ENCODE data around the gene CARMIL3.

DNA sequence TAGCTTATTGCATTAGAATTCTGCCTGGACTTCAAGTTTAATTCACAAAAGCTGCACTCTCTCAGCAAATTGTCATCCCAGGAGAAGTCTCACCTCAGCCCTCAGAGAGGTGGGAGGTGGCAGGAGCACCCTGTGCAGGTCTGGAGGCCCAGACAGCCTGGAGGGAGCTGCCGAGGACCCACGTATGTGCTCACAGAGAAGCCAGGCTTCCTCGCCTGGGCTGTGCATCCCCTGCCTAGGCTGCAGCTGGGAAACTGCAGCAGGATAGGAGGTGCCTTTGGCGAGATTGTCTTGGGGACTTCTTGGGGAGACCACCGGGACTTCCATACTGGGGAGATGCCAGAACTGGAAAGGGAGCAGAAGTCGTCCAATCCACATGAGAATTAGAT is 28.3 kb downstream of the CARMIL3 start:
- TF ChIP-seq GABPA (IDR thresholded peaks at IDR 0.05; ENCODE audit: low read depth) (no peak), POLR2AphosphoS5 (IDR thresholded peaks at IDR 0.05; ENCODE audit: low read depth) (no peak)
- TF ChIP-seq, protein P1, sequence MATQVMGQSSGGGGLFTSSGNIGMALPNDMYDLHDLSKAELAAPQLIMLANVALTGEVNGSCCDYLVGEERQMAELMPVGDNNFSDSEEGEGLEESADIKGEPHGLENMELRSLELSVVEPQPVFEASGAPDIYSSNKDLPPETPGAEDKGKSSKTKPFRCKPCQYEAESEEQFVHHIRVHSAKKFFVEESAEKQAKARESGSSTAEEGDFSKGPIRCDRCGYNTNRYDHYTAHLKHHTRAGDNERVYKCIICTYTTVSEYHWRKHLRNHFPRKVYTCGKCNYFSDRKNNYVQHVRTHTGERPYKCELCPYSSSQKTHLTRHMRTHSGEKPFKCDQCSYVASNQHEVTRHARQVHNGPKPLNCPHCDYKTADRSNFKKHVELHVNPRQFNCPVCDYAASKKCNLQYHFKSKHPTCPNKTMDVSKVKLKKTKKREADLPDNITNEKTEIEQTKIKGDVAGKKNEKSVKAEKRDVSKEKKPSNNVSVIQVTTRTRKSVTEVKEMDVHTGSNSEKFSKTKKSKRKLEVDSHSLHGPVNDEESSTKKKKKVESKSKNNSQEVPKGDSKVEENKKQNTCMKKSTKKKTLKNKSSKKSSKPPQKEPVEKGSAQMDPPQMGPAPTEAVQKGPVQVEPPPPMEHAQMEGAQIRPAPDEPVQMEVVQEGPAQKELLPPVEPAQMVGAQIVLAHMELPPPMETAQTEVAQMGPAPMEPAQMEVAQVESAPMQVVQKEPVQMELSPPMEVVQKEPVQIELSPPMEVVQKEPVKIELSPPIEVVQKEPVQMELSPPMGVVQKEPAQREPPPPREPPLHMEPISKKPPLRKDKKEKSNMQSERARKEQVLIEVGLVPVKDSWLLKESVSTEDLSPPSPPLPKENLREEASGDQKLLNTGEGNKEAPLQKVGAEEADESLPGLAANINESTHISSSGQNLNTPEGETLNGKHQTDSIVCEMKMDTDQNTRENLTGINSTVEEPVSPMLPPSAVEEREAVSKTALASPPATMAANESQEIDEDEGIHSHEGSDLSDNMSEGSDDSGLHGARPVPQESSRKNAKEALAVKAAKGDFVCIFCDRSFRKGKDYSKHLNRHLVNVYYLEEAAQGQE (IDR thresholded peaks at IDR 0.05; ENCODE audit: insufficient replicate concordance, low read depth) = no peak
- TF ChIP-seq, protein P2, sequence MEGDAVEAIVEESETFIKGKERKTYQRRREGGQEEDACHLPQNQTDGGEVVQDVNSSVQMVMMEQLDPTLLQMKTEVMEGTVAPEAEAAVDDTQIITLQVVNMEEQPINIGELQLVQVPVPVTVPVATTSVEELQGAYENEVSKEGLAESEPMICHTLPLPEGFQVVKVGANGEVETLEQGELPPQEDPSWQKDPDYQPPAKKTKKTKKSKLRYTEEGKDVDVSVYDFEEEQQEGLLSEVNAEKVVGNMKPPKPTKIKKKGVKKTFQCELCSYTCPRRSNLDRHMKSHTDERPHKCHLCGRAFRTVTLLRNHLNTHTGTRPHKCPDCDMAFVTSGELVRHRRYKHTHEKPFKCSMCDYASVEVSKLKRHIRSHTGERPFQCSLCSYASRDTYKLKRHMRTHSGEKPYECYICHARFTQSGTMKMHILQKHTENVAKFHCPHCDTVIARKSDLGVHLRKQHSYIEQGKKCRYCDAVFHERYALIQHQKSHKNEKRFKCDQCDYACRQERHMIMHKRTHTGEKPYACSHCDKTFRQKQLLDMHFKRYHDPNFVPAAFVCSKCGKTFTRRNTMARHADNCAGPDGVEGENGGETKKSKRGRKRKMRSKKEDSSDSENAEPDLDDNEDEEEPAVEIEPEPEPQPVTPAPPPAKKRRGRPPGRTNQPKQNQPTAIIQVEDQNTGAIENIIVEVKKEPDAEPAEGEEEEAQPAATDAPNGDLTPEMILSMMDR (IDR thresholded peaks at IDR 0.05; ENCODE audit: insufficient read depth, low read length) = no peak
